ENCODE results near the gene MR1. TPM values are rescaled to one million over a fixed set of nuclear protein-coding genes. Genes with fewer than 3 reads are reported as not detected.

MR1 gene
- total and polyA plus RNA-seq, 9 of the 15 experiments (the other 6 are each of a cell fraction or from before 2014, with no cell fraction given), result 9.7 to 21.7 (median 15.6) TPM

DNA sequence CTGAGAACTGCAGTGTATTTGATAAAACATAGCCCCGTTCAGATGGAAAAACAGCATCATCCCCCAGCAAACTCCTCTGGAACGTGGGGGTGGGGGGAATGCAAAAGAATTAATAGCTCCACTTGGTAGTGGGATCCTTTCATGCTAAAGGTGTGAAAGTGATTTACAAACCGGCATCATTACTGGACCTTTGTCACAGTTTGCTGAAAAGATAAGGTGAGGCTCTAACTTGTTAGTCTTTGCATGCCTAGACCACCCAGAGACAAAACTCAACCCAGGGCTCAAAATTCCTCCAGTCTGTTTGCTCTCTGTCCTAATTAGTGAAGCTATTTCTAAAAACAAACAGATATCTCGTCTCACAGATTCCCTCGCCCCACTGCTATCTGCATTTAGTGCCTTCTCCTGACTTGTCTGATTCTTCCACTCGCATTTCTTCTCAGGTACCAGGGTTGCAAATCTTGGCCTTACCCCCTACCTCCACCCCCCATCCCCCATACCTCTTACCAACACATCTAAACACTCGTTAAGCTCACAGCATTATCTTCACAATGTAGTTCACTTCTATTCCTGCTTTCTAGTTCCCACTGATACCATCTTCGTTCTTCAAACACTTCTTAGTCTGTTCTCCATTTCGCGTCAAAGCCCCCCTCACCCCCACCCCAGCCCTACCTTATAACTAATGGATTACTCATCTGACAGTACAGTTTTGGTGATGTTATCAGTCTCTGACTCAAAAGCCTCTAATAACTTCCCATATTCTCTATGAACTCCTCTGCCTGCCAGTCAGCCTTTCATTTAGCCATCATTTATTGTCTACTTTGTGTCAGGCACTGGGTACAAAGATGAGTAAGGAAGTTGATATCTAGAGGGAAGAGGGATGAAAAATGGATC, 66.5 kb downstream of the MR1 start (continued):
- TF ChIP-seq RUNX1 (IDR thresholded peaks at IDR 0.05; ENCODE audit: low read depth), result no peak
- peak; percentile 16 for TF ChIP-seq FOS (IDR thresholded peaks at IDR 0.05; ENCODE audit: extremely low read depth, insufficient read length)
- peak in 1 of 2 experiments; percentile 87; a peak in 1 of 4 replicates for TF ChIP-seq MCM7 (IDR thresholded peaks at IDR 0.05)
- peak; percentile 62 for TF ChIP-seq PRDM10 (IDR thresholded peaks at IDR 0.05; ENCODE audit: partially characterized antibody)
- 0 out of 2 replicates have a peak, but pooled peaks have one; percentile 19 for TF ChIP-seq SOX6 (IDR thresholded peaks at IDR 0.05)
- TF ChIP-seq MAFF (IDR thresholded peaks at IDR 0.05; ENCODE audit: low read length), result no peak
- TF ChIP-seq, protein P1, sequence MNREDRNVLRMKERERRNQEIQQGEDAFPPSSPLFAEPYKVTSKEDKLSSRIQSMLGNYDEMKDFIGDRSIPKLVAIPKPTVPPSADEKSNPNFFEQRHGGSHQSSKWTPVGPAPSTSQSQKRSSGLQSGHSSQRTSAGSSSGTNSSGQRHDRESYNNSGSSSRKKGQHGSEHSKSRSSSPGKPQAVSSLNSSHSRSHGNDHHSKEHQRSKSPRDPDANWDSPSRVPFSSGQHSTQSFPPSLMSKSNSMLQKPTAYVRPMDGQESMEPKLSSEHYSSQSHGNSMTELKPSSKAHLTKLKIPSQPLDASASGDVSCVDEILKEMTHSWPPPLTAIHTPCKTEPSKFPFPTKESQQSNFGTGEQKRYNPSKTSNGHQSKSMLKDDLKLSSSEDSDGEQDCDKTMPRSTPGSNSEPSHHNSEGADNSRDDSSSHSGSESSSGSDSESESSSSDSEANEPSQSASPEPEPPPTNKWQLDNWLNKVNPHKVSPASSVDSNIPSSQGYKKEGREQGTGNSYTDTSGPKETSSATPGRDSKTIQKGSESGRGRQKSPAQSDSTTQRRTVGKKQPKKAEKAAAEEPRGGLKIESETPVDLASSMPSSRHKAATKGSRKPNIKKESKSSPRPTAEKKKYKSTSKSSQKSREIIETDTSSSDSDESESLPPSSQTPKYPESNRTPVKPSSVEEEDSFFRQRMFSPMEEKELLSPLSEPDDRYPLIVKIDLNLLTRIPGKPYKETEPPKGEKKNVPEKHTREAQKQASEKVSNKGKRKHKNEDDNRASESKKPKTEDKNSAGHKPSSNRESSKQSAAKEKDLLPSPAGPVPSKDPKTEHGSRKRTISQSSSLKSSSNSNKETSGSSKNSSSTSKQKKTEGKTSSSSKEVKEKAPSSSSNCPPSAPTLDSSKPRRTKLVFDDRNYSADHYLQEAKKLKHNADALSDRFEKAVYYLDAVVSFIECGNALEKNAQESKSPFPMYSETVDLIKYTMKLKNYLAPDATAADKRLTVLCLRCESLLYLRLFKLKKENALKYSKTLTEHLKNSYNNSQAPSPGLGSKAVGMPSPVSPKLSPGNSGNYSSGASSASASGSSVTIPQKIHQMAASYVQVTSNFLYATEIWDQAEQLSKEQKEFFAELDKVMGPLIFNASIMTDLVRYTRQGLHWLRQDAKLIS (CRISPR knock-in tag; IDR thresholded peaks at IDR 0.05), result peak; percentile 52; the same call in 1 of the 2 replicates
- peak; percentile 57; the same call in 1 of the 2 replicates for TF ChIP-seq LARP7 (IDR thresholded peaks at IDR 0.05)
- TF ChIP-seq, protein P2, sequence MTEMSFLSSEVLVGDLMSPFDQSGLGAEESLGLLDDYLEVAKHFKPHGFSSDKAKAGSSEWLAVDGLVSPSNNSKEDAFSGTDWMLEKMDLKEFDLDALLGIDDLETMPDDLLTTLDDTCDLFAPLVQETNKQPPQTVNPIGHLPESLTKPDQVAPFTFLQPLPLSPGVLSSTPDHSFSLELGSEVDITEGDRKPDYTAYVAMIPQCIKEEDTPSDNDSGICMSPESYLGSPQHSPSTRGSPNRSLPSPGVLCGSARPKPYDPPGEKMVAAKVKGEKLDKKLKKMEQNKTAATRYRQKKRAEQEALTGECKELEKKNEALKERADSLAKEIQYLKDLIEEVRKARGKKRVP (CRISPR knock-in tag; IDR thresholded peaks at IDR 0.05), result 0 out of 2 replicates have a peak, but pooled peaks have one; percentile 12
- TF ChIP-seq, protein P3, sequence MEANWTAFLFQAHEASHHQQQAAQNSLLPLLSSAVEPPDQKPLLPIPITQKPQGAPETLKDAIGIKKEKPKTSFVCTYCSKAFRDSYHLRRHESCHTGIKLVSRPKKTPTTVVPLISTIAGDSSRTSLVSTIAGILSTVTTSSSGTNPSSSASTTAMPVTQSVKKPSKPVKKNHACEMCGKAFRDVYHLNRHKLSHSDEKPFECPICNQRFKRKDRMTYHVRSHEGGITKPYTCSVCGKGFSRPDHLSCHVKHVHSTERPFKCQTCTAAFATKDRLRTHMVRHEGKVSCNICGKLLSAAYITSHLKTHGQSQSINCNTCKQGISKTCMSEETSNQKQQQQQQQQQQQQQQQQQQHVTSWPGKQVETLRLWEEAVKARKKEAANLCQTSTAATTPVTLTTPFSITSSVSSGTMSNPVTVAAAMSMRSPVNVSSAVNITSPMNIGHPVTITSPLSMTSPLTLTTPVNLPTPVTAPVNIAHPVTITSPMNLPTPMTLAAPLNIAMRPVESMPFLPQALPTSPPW (CRISPR knock-in tag; IDR thresholded peaks at IDR 0.05), result peak; percentile 68
- TF ChIP-seq ZBTB7A (IDR thresholded peaks at IDR 0.05; ENCODE audit: borderline replicate concordance, control insufficient read depth, low read depth, low read length), result peak; percentile 59; the same call in 1 of the 2 replicates
- TF ChIP-seq CBFA2T3 (IDR thresholded peaks at IDR 0.05), result peak; percentile 49; the same call in 1 of the 2 replicates
- peak; percentile 91 for TF ChIP-seq DACH1 (IDR thresholded peaks at IDR 0.05; ENCODE audit: partially characterized antibody)
- TF ChIP-seq SETDB1 (IDR thresholded peaks at IDR 0.05; ENCODE audit: low read length), result no peak
- TF ChIP-seq, protein P4, sequence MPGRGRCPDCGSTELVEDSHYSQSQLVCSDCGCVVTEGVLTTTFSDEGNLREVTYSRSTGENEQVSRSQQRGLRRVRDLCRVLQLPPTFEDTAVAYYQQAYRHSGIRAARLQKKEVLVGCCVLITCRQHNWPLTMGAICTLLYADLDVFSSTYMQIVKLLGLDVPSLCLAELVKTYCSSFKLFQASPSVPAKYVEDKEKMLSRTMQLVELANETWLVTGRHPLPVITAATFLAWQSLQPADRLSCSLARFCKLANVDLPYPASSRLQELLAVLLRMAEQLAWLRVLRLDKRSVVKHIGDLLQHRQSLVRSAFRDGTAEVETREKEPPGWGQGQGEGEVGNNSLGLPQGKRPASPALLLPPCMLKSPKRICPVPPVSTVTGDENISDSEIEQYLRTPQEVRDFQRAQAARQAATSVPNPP (IDR thresholded peaks at IDR 0.05; ENCODE audit: borderline replicate concordance, insufficient read depth, insufficient read length), result no peak
- TF ChIP-seq SMARCE1 (IDR thresholded peaks at IDR 0.05), result peak; percentile 90
- peak; percentile 67 for TF ChIP-seq DPF2 (IDR thresholded peaks at IDR 0.05)
